Smooth muscle cell (in vitro differentiated cells): ENCODE measurements around the gene FDX1. TPM values are rescaled to one million over a fixed set of nuclear protein-coding genes. Genes with fewer than 3 reads are reported as not detected.
"Not testable (repeated sequence)": the region's sequence is repeated elsewhere in the genome, so short reads cannot be mapped to it uniquely, and the experiment has no call there.

Experiments
- DNase-seq: peaks from one replicate; lab custom pipeline; 2025; ENCODE audit not compliant: unreplicated experiment; lab: John Stamatoyannopoulos, UW
- H2AFZ ChIP-seq: fragments of 200-600 bp; sonication (generic); 2 replicates; pipeline ENCODE4 v1.6.0; 2016; ENCODE audit warnings: antibody characterized with exemption, low read depth, mild to moderate bottlenecking
- H3F3A ChIP-seq: fragments of 200-600 bp; sonication (generic); 2 replicates; pipeline ENCODE4 v1.6.0; 2017; ENCODE audit warnings: antibody characterized with exemption, low read depth
- H3K27ac ChIP-seq: fragments of 200-600 bp; sonication (generic); 2 replicates; pipeline ENCODE4 v1.5.1; 2016; ENCODE audit warnings: low read depth, mild to moderate bottlenecking
- H3K27me3 ChIP-seq: fragments of 200-600 bp; sonication (generic); 2 replicates; pipeline ENCODE4 v1.6.1; 2016; ENCODE audit warnings: low read depth, mild to moderate bottlenecking
- H3K36me3 ChIP-seq: fragments of 200-600 bp; sonication (generic); 2 replicates; pipeline ENCODE4 v1.5.1; 2016; ENCODE audit warnings: low read depth
- H3K4me1 ChIP-seq: fragments of 200-600 bp; sonication (generic); 2 replicates; pipeline ENCODE4 v1.5.1; 2016; ENCODE audit warnings: low read depth
- H3K4me2 ChIP-seq: fragments of 200-600 bp; sonication (generic); 2 replicates; pipeline ENCODE4 v1.6.0; 2016; ENCODE audit warnings: mild to moderate bottlenecking
- H3K4me3 ChIP-seq: fragments of 200-600 bp; sonication (generic); 2 replicates; pipeline ENCODE4 v1.5.1; 2016; ENCODE audit warnings: mild to moderate bottlenecking
- H3K79me2 ChIP-seq: fragments of 200-600 bp; sonication (generic); 2 replicates; pipeline ENCODE4 v1.6.0; 2016; ENCODE audit warnings: low read depth, mild to moderate bottlenecking
- H3K9ac ChIP-seq: fragments of 200-600 bp; sonication (generic); 2 replicates; pipeline ENCODE4 v1.6.0; 2016; ENCODE audit warnings: low read depth
- H3K9me3 ChIP-seq: fragments of 200-600 bp; sonication (generic); replicated peaks from 2 replicates; pipeline ENCODE4 v1.5.1; 2016; ENCODE audit warnings: low read depth
- H4K20me1 ChIP-seq: fragments of 200-600 bp; sonication (generic); 2 replicates; pipeline ENCODE4 v1.6.0; 2016; ENCODE audit warnings: low read depth
- CTCF ChIP-seq: fragments of 200-600 bp; sonication (generic); IDR thresholded peaks from 2 replicates; pipeline ENCODE4 v1.5.1; 2017; ENCODE audit warnings: borderline replicate concordance, mild to moderate bottlenecking, antibody characterized with exemption; ENCODE audit not compliant: insufficient read depth, poor library complexity, severe bottlenecking
- WGBS: methylation state at CpG from one replicate; pipeline ENCODE4 v1.1.7; 2016; ENCODE audit warnings: low lambda C conversion rate; 5-methylcytosine and 5-hydroxymethylcytosine counted together
- polyA plus RNA-seq: library from polyadenylated mRNA; unstranded; fragments of >200 nt; fragmentation: Nextera tagmentation; extraction: Ambion mirVana; gene quantifications from 2 replicates; pipeline ENCODE4 v1.2.1, GENCODE V29; 2016
- total RNA-seq: library from RNA; depleted of rRNA; stranded (reverse); fragments of >200 nt; gene quantifications from 2 replicates; pipeline ENCODE4 v1.2.3, GENCODE V29; 2014

The FDX1 gene
- total RNA-seq (6.7 and 7.0 TPM in 2 replicates), polyA plus RNA-seq (8.5 and 10.0 TPM in 2 replicates)

GRCh38 chr11:110429731-110430266 lies at the start of gene FDX1:
Gene FDX1 (plus strand): TSS chr11:110429948. CDS start chr11:110430121, 173 bp downstream.
- under 1% methylated on average over 47 of the region's 65 CpGs for WGBS

GRCh38 chr11:110380836-110381622 lies 48.7 kb upstream of the FDX1 start:
- Histone ChIP-seq H3F3A (no peaks in the 10 kb centered on the region), H3K4me3 (no peak overlapping the region), H3K79me2 (no peaks in the 10 kb centered on the region), H3K27ac (no peak overlapping the region), H3K9me3 (no peaks in the 10 kb centered on the region), H3K9ac (no peak overlapping the region), H3K4me2 (no peak overlapping the region), H3K4me1 (no peaks in the 10 kb centered on the region), H3K27me3 (no peaks in the 10 kb centered on the region), H2AFZ (no peak overlapping the region), H4K20me1 (no peaks in the 10 kb centered on the region), H3K36me3 (no peaks in the 10 kb centered on the region)
- TF ChIP-seq CTCF = no peak
- no peak for DNase-seq
- 93% methylated on average over 4 of the region's 4 CpGs for WGBS

More at GRCh38 chr11:110429731-110430266, at the start of gene FDX1:
- Histone ChIP-seq H3K4me1 (peaks cover 21% of the 10 kb centered on the region), H4K20me1 (peaks cover 33% of the 10 kb centered on the region), H3K27ac (peak within 1 kb of the TSS; percentile 71), H3K27me3 (no peaks in the 10 kb centered on the region), H3K4me3 (peak within 1 kb of the TSS; percentile 90), H3K4me2 (peak within 1 kb of the TSS; percentile 93), H3K9ac (peak within 1 kb of the TSS; percentile 91), H3K9me3 (no peaks in the 10 kb centered on the region), H3F3A (peaks cover 8% of the 10 kb centered on the region), H3K79me2 (peaks cover 44% of the 10 kb centered on the region), H2AFZ (peak within 1 kb of the TSS; percentile 89), H3K36me3 (no peaks in the 10 kb centered on the region)
- DNase-seq = peak; percentile 59
- TF ChIP-seq CTCF = peak; percentile 58

- not testable (repeated sequence) for H3K4me3 ChIP-seq, H3K79me2 ChIP-seq, H3F3A ChIP-seq, H3K9me3 ChIP-seq, DNase-seq, H3K27me3 ChIP-seq, H3K27ac ChIP-seq, H3K4me2 ChIP-seq, H4K20me1 ChIP-seq, H3K9ac ChIP-seq, H3K36me3 ChIP-seq, H2AFZ ChIP-seq, H3K4me1 ChIP-seq
- 94% methylated on average over 9 of the region's 9 CpGs for WGBS
These were observed 41.5 kb upstream of the FDX1 start for GRCh38 chr11:110388231-110388630.

GRCh38 chr11:110389965-110390364 lies 39.8 kb upstream of the FDX1 start:
- no peaks in the 10 kb centered on the region for H3K36me3 ChIP-seq
- no peak overlapping the region for H3K4me2 ChIP-seq
- no peaks in the 10 kb centered on the region for H3F3A ChIP-seq
- no peaks in the 10 kb centered on the region for H3K79me2 ChIP-seq
- no peak for DNase-seq
- no peaks in the 10 kb centered on the region for H3K9me3 ChIP-seq
- no peak for TF ChIP-seq CTCF
- H3K27ac ChIP-seq = no peak overlapping the region
- H4K20me1 ChIP-seq = no peaks in the 10 kb centered on the region
- 95% methylated on average over 4 of the region's 4 CpGs for WGBS
- H2AFZ ChIP-seq = no peak overlapping the region
- H3K4me1 ChIP-seq = no peaks in the 10 kb centered on the region
- H3K4me3 ChIP-seq = no peak overlapping the region
- H3K27me3 ChIP-seq = no peaks in the 10 kb centered on the region
- H3K9ac ChIP-seq = no peak overlapping the region
